ENCODE results near the gene LETM1. TPM values are rescaled to one million over a fixed set of nuclear protein-coding genes. Genes with fewer than 3 reads are reported as not detected.

The LETM1 gene
- total RNA-seq, 1 donor, result 91.5 TPM

GRCh38 chr4:1801286-1801958 is 54.5 kb downstream of the LETM1 start:
- DNase-seq (ENCODE audit: low read depth), result no peak
- no peak overlapping the region for H3K4me3 ChIP-seq (ENCODE audit: low read depth, low read length)
- TF ChIP-seq CTCF (IDR thresholded peaks at IDR 0.05; ENCODE audit: insufficient read depth, low read depth, low read length), result no peak

- no peak overlapping the region for H3K4me3 ChIP-seq (ENCODE audit: low read depth, low read length)
- DNase-seq (ENCODE audit: low read depth), result no peak
- TF ChIP-seq CTCF (IDR thresholded peaks at IDR 0.05; ENCODE audit: insufficient read depth, low read depth, low read length), result no peak
These were observed 55.2 kb downstream of the LETM1 start for GRCh38 chr4:1800805-1801204.

- no peak for DNase-seq (ENCODE audit: low read depth)
- H3K4me3 ChIP-seq (ENCODE audit: low read depth, low read length), result no peak overlapping the region
- TF ChIP-seq CTCF (IDR thresholded peaks at IDR 0.05; ENCODE audit: insufficient read depth, low read depth, low read length), result no peak
These were observed 56.3 kb downstream of the LETM1 start for GRCh38 chr4:1799387-1800375.

- DNase-seq (ENCODE audit: low read depth), result no peak
- TF ChIP-seq CTCF (IDR thresholded peaks at IDR 0.05; ENCODE audit: insufficient read depth, low read depth, low read length), result no peak
- no peak overlapping the region for H3K4me3 ChIP-seq (ENCODE audit: low read depth, low read length)
These were observed 57.2 kb downstream of the LETM1 start for GRCh38 chr4:1798580-1799386.

GRCh38 chr4:1797861-1798579 is 57.9 kb downstream of the LETM1 start:
- TF ChIP-seq CTCF (IDR thresholded peaks at IDR 0.05; ENCODE audit: insufficient read depth, low read depth, low read length), result no peak

GRCh38 chr4:1797298-1797860 is 58.6 kb downstream of the LETM1 start:
- DNase-seq (ENCODE audit: low read depth), result no peak
- no peak for TF ChIP-seq CTCF (IDR thresholded peaks at IDR 0.05; ENCODE audit: insufficient read depth, low read depth, low read length)
- no peak overlapping the region for H3K4me3 ChIP-seq (ENCODE audit: low read depth, low read length)

More at GRCh38 chr4:1797861-1798579, 57.9 kb downstream of the LETM1 start:
- H3K4me3 ChIP-seq (ENCODE audit: low read depth, low read length), result no peak overlapping the region
- DNase-seq (ENCODE audit: low read depth), result no peak
